HCT116 (cell line): Measurements from ENCODE around the gene HNRNPA2B1.

Experiments used
- CBX3 ChIP-seq: IDR thresholded peaks from 2 replicates; pipeline ENCODE4 v1.6.1; 2012; ENCODE audit warnings: low read depth
- CEBPB ChIP-seq: IDR thresholded peaks from 2 replicates; pipeline ENCODE4 v1.6.1; 2012; ENCODE audit warnings: low read depth
- CTCF ChIP-seq, 3 experiments: fragments of 200-600 bp in 1 of 3; sonication (generic) in 1 of 3; IDR thresholded peaks in 2 of 3; conservative IDR thresholded peaks in 1 of 3; 2 replicates each; pipeline ENCODE4 v1.5.1; 2012 to 2017; ENCODE audit warnings: low read depth in 2 of 3, low read length in 2 of 3, antibody characterized with exemption in 1 of 3, borderline replicate concordance in 1 of 3, control low read depth in 1 of 3, mild to moderate bottlenecking in 1 of 3, mixed read lengths in 1 of 3, mixed run types in 1 of 3, moderate library complexity in 1 of 3; ENCODE audit not compliant: insufficient read depth in 1 of 3
- EZH2 ChIP-seq: fragments of 200-600 bp; sonication (generic); IDR thresholded peaks from 2 replicates; pipeline ENCODE4 v1.6.1; 2017; ENCODE audit warnings: antibody characterized with exemption, mixed run types
- EZH2phosphoT487 ChIP-seq: fragments of 200-600 bp; IDR thresholded peaks from 2 replicates; pipeline ENCODE4 v1.6.1; 2018; ENCODE audit warnings: antibody characterized with exemption, borderline replicate concordance
- POLR2AphosphoS5 ChIP-seq: IDR thresholded peaks from 2 replicates; pipeline ENCODE4 v1.6.1; 2011; ENCODE audit warnings: mild to moderate bottlenecking, low read depth, low read length, moderate library complexity
- RAD21 ChIP-seq: IDR thresholded peaks from 2 replicates; pipeline ENCODE4 v1.6.1; 2012; ENCODE audit warnings: low read depth, mild to moderate bottlenecking
- SRF ChIP-seq: IDR thresholded peaks from 2 replicates; pipeline ENCODE4 v1.6.1; 2012; ENCODE audit warnings: low read depth
- TCF7L2 ChIP-seq: IDR thresholded peaks from 2 replicates; pipeline ENCODE4 v1.7.0; 2011; ENCODE audit warnings: borderline replicate concordance, inconsistent platforms; ENCODE audit not compliant: insufficient read depth, insufficient read length; ENCODE audit errors: extremely low read depth
- ZBTB33 ChIP-seq: IDR thresholded peaks from 2 replicates; pipeline ENCODE4 v1.6.1; 2011; ENCODE audit warnings: mild to moderate bottlenecking, low read length, moderate library complexity; ENCODE audit not compliant: insufficient replicate concordance; ENCODE audit errors: extremely low read depth
- ZFX ChIP-seq: fragments of 450-650 bp; IDR thresholded peaks from 2 replicates; pipeline ENCODE4 v1.6.1; 2017

GRCh38 chr7:26198133-26198780 lies 2.3 kb downstream of the HNRNPA2B1 start:
- peak; percentile 31 to 69 (median 54); a peak in 5 of 6 replicates for TF ChIP-seq CTCF (IDR thresholded peaks at IDR 0.05 in 2 of 3, conservative IDR thresholded peaks at IDR 0.05 in 1 of 3; ENCODE audit: borderline replicate concordance in 1 of 3, insufficient read depth in 1 of 3, low read depth in 2 of 3, low read length in 2 of 3)
- no peak for TF ChIP-seq TCF7L2
- no peak for TF ChIP-seq EZH2
- no peak for TF ChIP-seq SRF
- no peak for TF ChIP-seq CEBPB
- no peak for TF ChIP-seq CBX3
- TF ChIP-seq POLR2AphosphoS5 = peak; percentile 36; the same call in 1 of the 2 replicates
- TF ChIP-seq ZFX = no peak
- peak; percentile 29; the same call in 1 of the 2 replicates for TF ChIP-seq RAD21
- no peak for TF ChIP-seq ZBTB33
- no peak for TF ChIP-seq EZH2phosphoT487
